HEK293 (cell line): ENCODE data around the gene ARMC8.

ENCODE experiments used
- CTCF ChIP-seq: fragments of 450-650 bp; formaldehyde crosslinking; IDR thresholded peaks from 2 replicates; pipeline ENCODE4 v1.5.1; 2016; ENCODE audit warnings: missing biosample characterization, missing genetic modification characterization
- EGR2 ChIP-seq: fragments of 450-650 bp; formaldehyde crosslinking; IDR thresholded peaks from 2 replicates; pipeline ENCODE4 v1.5.1; 2016; ENCODE audit warnings: low read depth, missing biosample characterization, missing genetic modification characterization
- KLF16 ChIP-seq: fragments of 450-650 bp; formaldehyde crosslinking; IDR thresholded peaks from 2 replicates; pipeline ENCODE4 v1.5.1; 2017; ENCODE audit warnings: missing biosample characterization, missing genetic modification characterization
- KLF8 ChIP-seq: fragments of 450-650 bp; formaldehyde crosslinking; IDR thresholded peaks from 2 replicates; pipeline ENCODE4 v1.5.1; 2016; ENCODE audit warnings: missing biosample characterization, missing genetic modification characterization
- PBX3 ChIP-seq: sonication (generic); formaldehyde crosslinking; IDR thresholded peaks from 2 replicates; pipeline ENCODE4 v1.8.1; 2022; ENCODE audit warnings: mild to moderate bottlenecking, moderate library complexity, missing genetic modification reagents
- REPIN1 ChIP-seq: fragments of 450-650 bp; formaldehyde crosslinking; IDR thresholded peaks from 2 replicates; pipeline ENCODE4 v1.5.1; 2017; ENCODE audit warnings: missing biosample characterization, missing genetic modification characterization, low read depth
- SCRT1 ChIP-seq: fragments of 450-650 bp; formaldehyde crosslinking; IDR thresholded peaks from 2 replicates; pipeline ENCODE4 v1.5.1; 2016; ENCODE audit warnings: missing biosample characterization, missing genetic modification characterization, borderline replicate concordance
- SCRT2 ChIP-seq: fragments of 450-650 bp; formaldehyde crosslinking; IDR thresholded peaks from 2 replicates; pipeline ENCODE4 v1.5.1; 2016; ENCODE audit warnings: missing biosample characterization, missing genetic modification characterization
- SP3 ChIP-seq: fragments of 450-650 bp; formaldehyde crosslinking; IDR thresholded peaks from 2 replicates; pipeline ENCODE4 v1.5.1; 2016; ENCODE audit warnings: missing biosample characterization, missing genetic modification characterization
- SP7 ChIP-seq: fragments of 450-650 bp; formaldehyde crosslinking; IDR thresholded peaks from 2 replicates; pipeline ENCODE4 v1.5.1; 2016; ENCODE audit warnings: missing biosample characterization, missing genetic modification characterization
- ZBTB21 ChIP-seq: fragments of 450-650 bp; formaldehyde crosslinking; IDR thresholded peaks from 2 replicates; pipeline ENCODE4 v1.5.1; 2017; ENCODE audit warnings: missing biosample characterization, missing genetic modification characterization
- ZFP37 ChIP-seq: fragments of 450-650 bp; formaldehyde crosslinking; IDR thresholded peaks from 2 replicates; pipeline ENCODE4 v1.5.1; 2016; ENCODE audit warnings: missing biosample characterization, missing genetic modification characterization
- ZNF146 ChIP-seq: fragments of 450-650 bp; formaldehyde crosslinking; IDR thresholded peaks from 2 replicates; pipeline ENCODE4 v1.5.1; 2016; ENCODE audit warnings: missing biosample characterization, missing genetic modification characterization
- ZNF157 ChIP-seq: fragments of 450-650 bp; formaldehyde crosslinking; IDR thresholded peaks from 2 replicates; pipeline ENCODE4 v1.5.1; 2016; ENCODE audit warnings: missing biosample characterization, missing genetic modification characterization
- ZNF19 ChIP-seq: fragments of 450-650 bp; formaldehyde crosslinking; IDR thresholded peaks from 2 replicates; pipeline ENCODE4; 2016; ENCODE audit warnings: missing biosample characterization, missing genetic modification characterization, low read depth
- ZNF23 ChIP-seq: fragments of 450-650 bp; formaldehyde crosslinking; IDR thresholded peaks from 2 replicates; pipeline ENCODE4 v1.5.1; 2016; ENCODE audit warnings: missing biosample characterization, missing genetic modification characterization, borderline replicate concordance
- ZNF335 ChIP-seq: fragments of 450-650 bp; formaldehyde crosslinking; conservative IDR thresholded peaks from 2 replicates; pipeline ENCODE4 v1.5.1; 2016; ENCODE audit warnings: missing biosample characterization, missing genetic modification characterization
- ZNF341 ChIP-seq: fragments of 450-650 bp; formaldehyde crosslinking; IDR thresholded peaks from 2 replicates; pipeline ENCODE4; 2016; ENCODE audit warnings: low read depth, missing biosample characterization, missing genetic modification characterization
- ZNF473 ChIP-seq: fragments of 450-650 bp; formaldehyde crosslinking; IDR thresholded peaks from 2 replicates; pipeline ENCODE4 v1.5.1; 2017; ENCODE audit warnings: missing biosample characterization, missing genetic modification characterization
- ZNF521 ChIP-seq: fragments of 450-650 bp; formaldehyde crosslinking; IDR thresholded peaks from 2 replicates; pipeline ENCODE4 v1.5.1; 2017; ENCODE audit warnings: missing biosample characterization, mild to moderate bottlenecking, missing genetic modification characterization
- ZNF530 ChIP-seq: fragments of 450-650 bp; formaldehyde crosslinking; IDR thresholded peaks from 2 replicates; pipeline ENCODE4 v1.5.1; 2016; ENCODE audit warnings: low read depth, missing biosample characterization, missing genetic modification characterization
- ZNF596 ChIP-seq: fragments of 450-650 bp; IDR thresholded peaks from 2 replicates; pipeline ENCODE4 v1.5.0; 2018; ENCODE audit warnings: missing biosample characterization, mild to moderate bottlenecking, missing genetic modification characterization, moderate library complexity
- ZNF624 ChIP-seq: fragments of 450-650 bp; formaldehyde crosslinking; IDR thresholded peaks from 2 replicates; pipeline ENCODE4 v1.5.1; 2017; ENCODE audit warnings: missing biosample characterization, missing genetic modification characterization
- ZNF76 ChIP-seq: fragments of 450-650 bp; formaldehyde crosslinking; IDR thresholded peaks from 2 replicates; pipeline ENCODE4; 2016; ENCODE audit warnings: low read depth, missing biosample characterization, missing genetic modification characterization, borderline replicate concordance
- ZNF768 ChIP-seq: fragments of 450-650 bp; formaldehyde crosslinking; IDR thresholded peaks from 2 replicates; pipeline ENCODE4 v1.5.1; 2018; ENCODE audit warnings: missing biosample characterization, mild to moderate bottlenecking, missing genetic modification characterization
- TF ChIP-seq, protein P1 (sequence below): fragments of 450-650 bp; formaldehyde crosslinking; IDR thresholded peaks from 2 replicates; pipeline ENCODE4 v1.5.1; 2016; ENCODE audit warnings: missing biosample characterization, missing genetic modification characterization
- TF ChIP-seq, protein P2 (sequence below): fragments of 450-650 bp; formaldehyde crosslinking; IDR thresholded peaks from 2 replicates; pipeline ENCODE4 v1.5.1; 2016; ENCODE audit warnings: missing biosample characterization, missing genetic modification characterization
- TF ChIP-seq, protein P3 (sequence below): fragments of 450-650 bp; formaldehyde crosslinking; IDR thresholded peaks from 2 replicates; pipeline ENCODE4 v1.5.1; 2016; ENCODE audit warnings: missing biosample characterization, missing genetic modification characterization

The ARMC8 gene

GRCh38 chr3:138174421-138175131, 12.5 kb upstream of the ARMC8 start, which contains the start of gene DBR1 (continued):
- TF ChIP-seq ZNF768 (tag by site-specific recombination) (peak; percentile 84; the same call in 1 of the 2 replicates), ZNF341 (no peak), ZNF23 (no peak), ZNF530 (tag by site-specific recombination) (no peak), REPIN1 (tag by site-specific recombination) (0 out of 2 replicates have a peak, but pooled peaks have one; percentile 14), PBX3 (CRISPR knock-in tag) (no peak), KLF16 (peak; percentile 37; the same call in 1 of the 2 replicates), KLF8 (tag by site-specific recombination) (peak; percentile 66), ZNF473 (no peak), ZNF596 (tag by site-specific recombination) (no peak), ZNF76 (tag by site-specific recombination) (0 out of 2 replicates have a peak, but pooled peaks have one; percentile 22), CTCF (tag by site-specific recombination) (peak; percentile 12; the same call in 1 of the 2 replicates), EGR2 (tag by site-specific recombination) (no peak), ZNF157 (tag by site-specific recombination) (no peak), ZBTB21 (tag by site-specific recombination) (no peak), ZNF335 (tag by site-specific recombination) (peak; percentile 71), SP3 (peak; percentile 56), ZNF19 (tag by site-specific recombination) (no peak), ZNF146 (no peak), SP7 (tag by site-specific recombination) (peak; percentile 59), SCRT1 (0 out of 2 replicates have a peak, but pooled peaks have one; percentile 25), SCRT2 (peak; percentile 94), ZNF521 (tag by site-specific recombination) (no peak), ZNF624 (tag by site-specific recombination) (no peak), ZFP37 (tag by site-specific recombination) (peak; percentile 62; the same call in 1 of the 2 replicates)
- TF ChIP-seq, protein P1, sequence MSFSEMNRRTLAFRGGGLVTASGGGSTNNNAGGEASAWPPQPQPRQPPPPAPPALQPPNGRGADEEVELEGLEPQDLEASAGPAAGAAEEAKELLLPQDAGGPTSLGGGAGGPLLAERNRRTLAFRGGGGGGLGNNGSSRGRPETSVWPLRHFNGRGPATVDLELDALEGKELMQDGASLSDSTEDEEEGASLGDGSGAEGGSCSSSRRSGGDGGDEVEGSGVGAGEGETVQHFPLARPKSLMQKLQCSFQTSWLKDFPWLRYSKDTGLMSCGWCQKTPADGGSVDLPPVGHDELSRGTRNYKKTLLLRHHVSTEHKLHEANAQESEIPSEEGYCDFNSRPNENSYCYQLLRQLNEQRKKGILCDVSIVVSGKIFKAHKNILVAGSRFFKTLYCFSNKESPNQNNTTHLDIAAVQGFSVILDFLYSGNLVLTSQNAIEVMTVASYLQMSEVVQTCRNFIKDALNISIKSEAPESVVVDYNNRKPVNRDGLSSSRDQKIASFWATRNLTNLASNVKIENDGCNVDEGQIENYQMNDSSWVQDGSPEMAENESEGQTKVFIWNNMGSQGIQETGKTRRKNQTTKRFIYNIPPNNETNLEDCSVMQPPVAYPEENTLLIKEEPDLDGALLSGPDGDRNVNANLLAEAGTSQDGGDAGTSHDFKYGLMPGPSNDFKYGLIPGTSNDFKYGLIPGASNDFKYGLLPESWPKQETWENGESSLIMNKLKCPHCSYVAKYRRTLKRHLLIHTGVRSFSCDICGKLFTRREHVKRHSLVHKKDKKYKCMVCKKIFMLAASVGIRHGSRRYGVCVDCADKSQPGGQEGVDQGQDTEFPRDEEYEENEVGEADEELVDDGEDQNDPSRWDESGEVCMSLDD (tag by site-specific recombination), result no peak
- TF ChIP-seq, protein P2, sequence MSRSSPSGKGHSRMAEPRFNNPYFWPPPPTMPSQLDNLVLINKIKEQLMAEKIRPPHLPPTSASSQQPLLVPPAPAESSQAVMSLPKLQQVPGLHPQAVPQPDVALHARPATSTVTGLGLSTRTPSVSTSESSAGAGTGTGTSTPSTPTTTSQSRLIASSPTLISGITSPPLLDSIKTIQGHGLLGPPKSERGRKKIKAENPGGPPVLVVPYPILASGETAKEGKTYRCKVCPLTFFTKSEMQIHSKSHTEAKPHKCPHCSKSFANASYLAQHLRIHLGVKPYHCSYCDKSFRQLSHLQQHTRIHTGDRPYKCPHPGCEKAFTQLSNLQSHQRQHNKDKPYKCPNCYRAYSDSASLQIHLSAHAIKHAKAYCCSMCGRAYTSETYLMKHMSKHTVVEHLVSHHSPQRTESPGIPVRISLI (tag by site-specific recombination), result peak; percentile 91
- TF ChIP-seq, protein P3, sequence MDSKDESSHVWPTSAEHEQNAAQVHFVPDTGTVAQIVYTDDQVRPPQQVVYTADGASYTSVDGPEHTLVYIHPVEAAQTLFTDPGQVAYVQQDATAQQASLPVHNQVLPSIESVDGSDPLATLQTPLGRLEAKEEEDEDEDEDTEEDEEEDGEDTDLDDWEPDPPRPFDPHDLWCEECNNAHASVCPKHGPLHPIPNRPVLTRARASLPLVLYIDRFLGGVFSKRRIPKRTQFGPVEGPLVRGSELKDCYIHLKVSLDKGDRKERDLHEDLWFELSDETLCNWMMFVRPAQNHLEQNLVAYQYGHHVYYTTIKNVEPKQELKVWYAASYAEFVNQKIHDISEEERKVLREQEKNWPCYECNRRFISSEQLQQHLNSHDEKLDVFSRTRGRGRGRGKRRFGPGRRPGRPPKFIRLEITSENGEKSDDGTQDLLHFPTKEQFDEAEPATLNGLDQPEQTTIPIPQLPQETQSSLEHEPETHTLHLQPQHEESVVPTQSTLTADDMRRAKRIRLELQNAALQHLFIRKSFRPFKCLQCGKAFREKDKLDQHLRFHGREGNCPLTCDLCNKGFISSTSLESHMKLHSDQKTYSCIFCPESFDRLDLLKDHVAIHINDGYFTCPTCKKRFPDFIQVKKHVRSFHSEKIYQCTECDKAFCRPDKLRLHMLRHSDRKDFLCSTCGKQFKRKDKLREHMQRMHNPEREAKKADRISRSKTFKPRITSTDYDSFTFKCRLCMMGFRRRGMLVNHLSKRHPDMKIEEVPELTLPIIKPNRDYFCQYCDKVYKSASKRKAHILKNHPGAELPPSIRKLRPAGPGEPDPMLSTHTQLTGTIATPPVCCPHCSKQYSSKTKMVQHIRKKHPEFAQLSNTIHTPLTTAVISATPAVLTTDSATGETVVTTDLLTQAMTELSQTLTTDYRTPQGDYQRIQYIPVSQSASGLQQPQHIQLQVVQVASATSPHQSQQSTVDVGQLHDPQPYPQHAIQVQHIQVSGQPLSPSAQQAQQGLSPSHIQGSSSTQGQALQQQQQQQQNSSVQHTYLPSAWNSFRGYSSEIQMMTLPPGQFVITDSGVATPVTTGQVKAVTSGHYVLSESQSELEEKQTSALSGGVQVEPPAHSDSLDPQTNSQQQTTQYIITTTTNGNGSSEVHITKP (tag by site-specific recombination), result peak; percentile 96
